Brain microvascular endothelial cell (primary cell): ENCODE results near the gene TEAD4.

Experiments used
- DNase-seq: peaks from one replicate; pipeline ENCODE4 v3.0.0-alpha.2; 2020
- H3K27ac ChIP-seq: fragments of 250-450 bp; sonication (Bioruptor Pico); 2 replicates; pipeline ENCODE4 v1.5.1; 2020; ENCODE audit warnings: mild to moderate bottlenecking, moderate library complexity
- H3K27me3 ChIP-seq: fragments of 250-450 bp; sonication (Bioruptor Pico); replicated peaks from 2 replicates; pipeline ENCODE4 v1.5.1; 2020; ENCODE audit warnings: mild to moderate bottlenecking
- H3K36me3 ChIP-seq: fragments of 250-450 bp; sonication (Bioruptor Pico); replicated peaks from 2 replicates; pipeline ENCODE4 v1.5.1; 2020; ENCODE audit warnings: mild to moderate bottlenecking
- H3K4me3 ChIP-seq: 2 replicates; pipeline ENCODE4 v1.5.1; 2011; ENCODE audit warnings: low read depth, mild to moderate bottlenecking, control low read depth, low read length, moderate library complexity
- in situ Hi-C: cut with HindIII; loops from 2 replicates; pipeline ENCODE4 v1.10.0; 2017; ENCODE audit warnings: low sequenced_read_pairs, low pct_ligation_motif_present
- TF ChIP-seq, protein P1 (sequence below): IDR thresholded peaks from 2 replicates; pipeline ENCODE4 v1.5.1; 2011; ENCODE audit warnings: low read depth, mild to moderate bottlenecking, moderate library complexity, low read length, control low read depth, inconsistent platforms; ENCODE audit errors: missing control alignments

TEAD4 gene

DNA sequence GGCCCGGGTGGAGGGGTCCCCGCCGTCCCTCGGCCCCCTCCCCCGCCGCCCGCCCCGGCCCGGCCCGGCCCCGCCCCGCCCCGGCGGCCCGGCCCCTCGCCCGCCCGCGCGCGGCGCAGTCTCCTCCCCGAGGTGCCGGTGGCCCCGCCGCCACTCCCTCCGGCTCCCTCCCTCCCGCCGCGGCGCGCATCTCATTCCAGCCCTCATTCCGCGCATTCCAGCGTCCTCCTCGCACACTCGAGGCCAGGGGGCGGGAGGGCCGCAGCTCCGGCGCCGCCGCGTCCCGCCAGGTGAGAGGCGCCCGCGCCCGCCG, at the start of gene TEAD4:
TEAD4 (plus strand) TSS at position 206 of the 313 bp plus-strand sequence.
- no peaks in the 10 kb centered on the region for H3K36me3 ChIP-seq
- TF ChIP-seq, protein P1, sequence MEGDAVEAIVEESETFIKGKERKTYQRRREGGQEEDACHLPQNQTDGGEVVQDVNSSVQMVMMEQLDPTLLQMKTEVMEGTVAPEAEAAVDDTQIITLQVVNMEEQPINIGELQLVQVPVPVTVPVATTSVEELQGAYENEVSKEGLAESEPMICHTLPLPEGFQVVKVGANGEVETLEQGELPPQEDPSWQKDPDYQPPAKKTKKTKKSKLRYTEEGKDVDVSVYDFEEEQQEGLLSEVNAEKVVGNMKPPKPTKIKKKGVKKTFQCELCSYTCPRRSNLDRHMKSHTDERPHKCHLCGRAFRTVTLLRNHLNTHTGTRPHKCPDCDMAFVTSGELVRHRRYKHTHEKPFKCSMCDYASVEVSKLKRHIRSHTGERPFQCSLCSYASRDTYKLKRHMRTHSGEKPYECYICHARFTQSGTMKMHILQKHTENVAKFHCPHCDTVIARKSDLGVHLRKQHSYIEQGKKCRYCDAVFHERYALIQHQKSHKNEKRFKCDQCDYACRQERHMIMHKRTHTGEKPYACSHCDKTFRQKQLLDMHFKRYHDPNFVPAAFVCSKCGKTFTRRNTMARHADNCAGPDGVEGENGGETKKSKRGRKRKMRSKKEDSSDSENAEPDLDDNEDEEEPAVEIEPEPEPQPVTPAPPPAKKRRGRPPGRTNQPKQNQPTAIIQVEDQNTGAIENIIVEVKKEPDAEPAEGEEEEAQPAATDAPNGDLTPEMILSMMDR, result no peak
- H3K4me3 ChIP-seq, result peak within 1 kb of the TSS; percentile 71
- DNase-seq, result peak; percentile 54
- in situ Hi-C loops, result no loop called here
- peak within 1 kb of the TSS; percentile 78 for H3K27ac ChIP-seq
- no peaks in the 10 kb centered on the region for H3K27me3 ChIP-seq

DNA sequence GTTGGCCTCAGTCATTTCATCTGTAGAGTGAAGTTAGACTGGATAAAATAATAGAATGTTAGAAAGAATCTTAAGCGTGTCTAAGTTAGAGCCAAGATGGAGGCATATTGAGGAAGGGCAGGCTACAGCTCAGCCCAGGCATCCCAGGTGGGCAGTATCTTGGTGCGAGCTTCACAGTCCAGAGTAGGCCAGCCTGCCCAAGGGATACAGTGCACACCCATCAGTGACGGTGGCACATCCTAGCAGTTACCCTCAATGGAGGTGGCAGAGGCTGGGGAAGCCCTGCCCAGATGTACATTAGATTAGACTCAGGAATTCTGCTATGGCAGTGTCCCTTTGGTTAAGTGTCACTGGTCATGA, 47.0 kb upstream of the TEAD4 start:
- no peaks in the 10 kb centered on the region for H3K27me3 ChIP-seq
- TF ChIP-seq, protein P1, result no peak
- peak overlapping the region; percentile 40 for H3K27ac ChIP-seq
- DNase-seq, result no peak
- no peak overlapping the region for H3K4me3 ChIP-seq
- H3K36me3 ChIP-seq, result peaks cover 23% of the 10 kb centered on the region
- in situ Hi-C loops, result no loop called here

DNA sequence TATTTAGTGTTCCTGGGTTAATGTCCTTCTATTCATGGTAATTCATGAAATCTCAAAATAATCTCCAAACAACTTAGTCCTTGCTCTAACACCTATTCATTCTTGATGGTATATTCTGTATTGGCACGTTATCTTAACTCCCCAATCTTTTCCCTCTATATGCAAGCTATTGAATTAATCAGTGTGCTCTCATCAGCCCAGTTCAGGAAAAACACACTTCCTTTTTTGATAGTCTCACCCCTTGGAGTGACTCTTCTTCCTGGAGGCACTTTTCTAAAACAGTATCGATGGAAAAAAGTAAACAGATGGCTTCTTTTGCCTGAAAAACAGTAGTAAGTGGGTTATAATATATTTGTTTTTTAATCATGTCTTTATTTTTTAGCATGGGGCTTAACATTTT, 39.9 kb upstream of the TEAD4 start:
- H3K36me3 ChIP-seq, result peaks cover 42% of the 10 kb centered on the region
- TF ChIP-seq, protein P1, result no peak
- H3K4me3 ChIP-seq, result no peak overlapping the region
- in situ Hi-C loops, result no loop called here
- DNase-seq, result no peak
- H3K27ac ChIP-seq, result no peak overlapping the region
- H3K27me3 ChIP-seq, result no peaks in the 10 kb centered on the region

DNA sequence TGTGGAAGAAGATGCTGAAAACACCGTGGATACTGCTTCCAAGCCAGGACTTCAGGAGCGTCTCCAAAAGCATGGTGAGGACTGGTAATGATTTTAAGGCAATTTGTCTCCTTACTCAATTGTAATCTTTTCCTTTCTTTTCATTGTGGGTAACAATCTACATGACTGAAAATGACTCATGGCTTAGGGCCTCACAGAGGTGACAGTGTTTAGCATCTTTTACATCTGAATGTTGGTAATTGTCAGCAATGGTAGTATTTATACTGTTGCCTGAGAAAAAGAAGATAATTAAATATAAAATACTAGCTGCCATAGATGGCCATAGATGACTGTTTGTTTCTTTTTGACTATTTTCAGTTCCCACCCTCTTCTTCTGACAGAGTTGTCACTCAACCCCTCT, 36.9 kb upstream of the TEAD4 start:
- Histone ChIP-seq H3K27me3 (no peaks in the 10 kb centered on the region), H3K36me3 (peaks cover 32% of the 10 kb centered on the region), H3K27ac (no peak overlapping the region), H3K4me3 (no peak overlapping the region)
- TF ChIP-seq, protein P1, result no peak
- DNase-seq, result no peak
- in situ Hi-C loops, result no loop called here

DNA sequence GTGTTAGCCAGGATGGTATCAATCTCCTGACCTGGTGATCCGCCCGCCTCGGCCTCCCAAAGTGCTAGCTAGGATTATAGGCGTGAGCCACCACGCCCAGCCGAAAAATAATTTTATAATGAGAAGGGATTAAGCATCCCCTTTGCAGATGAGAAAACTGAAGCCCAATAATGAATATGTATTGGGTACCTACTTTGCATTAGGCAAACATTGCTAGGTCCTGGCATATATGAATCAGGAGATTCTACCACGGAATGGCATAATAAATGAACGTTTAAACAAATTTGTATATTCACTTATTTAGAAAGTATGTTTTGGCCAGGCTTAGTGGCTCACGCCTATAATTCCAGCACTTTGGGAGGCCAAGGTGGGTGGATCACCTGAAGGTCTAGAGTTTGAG, 36.1 kb upstream of the TEAD4 start:
- DNase-seq, result no peak
- Histone ChIP-seq H3K4me3 (no peak overlapping the region), H3K27ac (no peak overlapping the region), H3K36me3 (peaks cover 34% of the 10 kb centered on the region), H3K27me3 (no peaks in the 10 kb centered on the region)
- in situ Hi-C loops, result no loop called here
- TF ChIP-seq, protein P1, result no peak

DNA sequence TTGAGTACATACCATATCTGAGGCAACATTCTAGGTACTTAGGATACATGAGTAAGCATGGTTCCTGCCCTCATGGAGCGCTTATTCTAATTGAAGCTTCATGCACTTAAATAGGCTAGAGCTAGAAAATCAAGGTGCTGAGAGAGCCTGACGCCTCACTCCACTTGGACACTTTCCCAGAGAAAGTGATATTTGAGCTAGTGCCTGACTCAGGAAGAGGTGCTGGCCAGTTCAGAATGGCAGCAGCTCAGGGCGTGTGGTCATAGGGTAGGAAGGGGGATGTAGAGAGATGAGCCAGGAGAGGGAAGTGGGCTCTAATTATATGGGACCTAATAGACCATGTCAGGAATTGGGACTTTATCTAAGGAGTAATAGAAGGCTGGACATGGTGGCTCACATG, 35.2 kb upstream of the TEAD4 start:
- TF ChIP-seq, protein P1, result no peak
- Histone ChIP-seq H3K27me3 (no peaks in the 10 kb centered on the region), H3K27ac (no peak overlapping the region), H3K36me3 (peaks cover 37% of the 10 kb centered on the region), H3K4me3 (no peak overlapping the region)
- in situ Hi-C loops, result no loop called here
- DNase-seq, result peak; percentile 26
